ENCODE data around the gene NEDD8.

NEDD8 gene

DNA sequence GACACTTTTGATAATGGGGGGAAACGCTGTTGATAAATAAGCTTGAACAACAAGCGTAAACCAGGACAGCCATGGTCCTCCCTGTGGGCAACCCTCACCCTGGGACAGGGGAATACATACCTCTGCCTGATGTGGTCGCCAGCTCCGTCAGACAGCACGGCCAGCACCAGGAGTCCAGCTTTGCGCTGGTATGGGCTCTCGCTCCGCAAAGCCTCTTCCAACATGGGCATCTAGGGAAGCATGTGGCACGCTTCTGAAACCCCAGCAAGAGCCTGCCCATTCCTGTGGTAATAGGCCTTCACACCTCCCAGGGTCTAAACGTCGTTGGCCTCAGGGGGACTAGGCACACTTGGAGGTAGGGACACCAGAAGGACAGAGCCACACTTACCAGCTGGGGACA, 46.4 kb downstream of the NEDD8 start:
- Histone ChIP-seq H3K9me3 (ENCODE audit: insufficient read depth, low read length, severe bottlenecking) (no peaks in the 10 kb centered on the region), H3K36me3 (ENCODE audit: insufficient read depth, low read length) (peaks cover 69% of the 10 kb centered on the region), H3K9ac (ENCODE audit: low read depth, low read length) (no peak overlapping the region), H3K4me2 (ENCODE audit: insufficient read depth, low read length) (no peak overlapping the region), H3K79me2 (ENCODE audit: insufficient read depth, low read length) (peaks cover 18% of the 10 kb centered on the region), H3K27me3 (ENCODE audit: insufficient read depth, low read length, poor library complexity) (no peaks in the 10 kb centered on the region), H3K4me3 (ENCODE audit: low read depth in 1 of 2, low read length in 2 of 2) (no peak overlapping the region), H3K27ac (ENCODE audit: low read length) (no peak overlapping the region), H2AFZ (ENCODE audit: low read depth, low read length) (no peak overlapping the region), H4K20me1 (ENCODE audit: insufficient read depth, low read length) (peaks cover 14% of the 10 kb centered on the region; the same call in 1 of the 2 replicates), H3K4me1 (ENCODE audit: insufficient read depth, low read length) (peaks cover 39% of the 10 kb centered on the region)
- ATAC-seq (ENCODE audit: insufficient read depth, low read depth): no peak
- DNase-seq: no peak
- no peak for TF ChIP-seq EZH2 (IDR thresholded peaks at IDR 0.05; ENCODE audit: borderline replicate concordance, low read depth, low read length, severe bottlenecking)
- TF ChIP-seq, protein P1, sequence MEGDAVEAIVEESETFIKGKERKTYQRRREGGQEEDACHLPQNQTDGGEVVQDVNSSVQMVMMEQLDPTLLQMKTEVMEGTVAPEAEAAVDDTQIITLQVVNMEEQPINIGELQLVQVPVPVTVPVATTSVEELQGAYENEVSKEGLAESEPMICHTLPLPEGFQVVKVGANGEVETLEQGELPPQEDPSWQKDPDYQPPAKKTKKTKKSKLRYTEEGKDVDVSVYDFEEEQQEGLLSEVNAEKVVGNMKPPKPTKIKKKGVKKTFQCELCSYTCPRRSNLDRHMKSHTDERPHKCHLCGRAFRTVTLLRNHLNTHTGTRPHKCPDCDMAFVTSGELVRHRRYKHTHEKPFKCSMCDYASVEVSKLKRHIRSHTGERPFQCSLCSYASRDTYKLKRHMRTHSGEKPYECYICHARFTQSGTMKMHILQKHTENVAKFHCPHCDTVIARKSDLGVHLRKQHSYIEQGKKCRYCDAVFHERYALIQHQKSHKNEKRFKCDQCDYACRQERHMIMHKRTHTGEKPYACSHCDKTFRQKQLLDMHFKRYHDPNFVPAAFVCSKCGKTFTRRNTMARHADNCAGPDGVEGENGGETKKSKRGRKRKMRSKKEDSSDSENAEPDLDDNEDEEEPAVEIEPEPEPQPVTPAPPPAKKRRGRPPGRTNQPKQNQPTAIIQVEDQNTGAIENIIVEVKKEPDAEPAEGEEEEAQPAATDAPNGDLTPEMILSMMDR (IDR thresholded peaks at IDR 0.05; ENCODE audit: borderline replicate concordance, extremely low read depth, low read length, poor library complexity, severe bottlenecking): no peak

DNA sequence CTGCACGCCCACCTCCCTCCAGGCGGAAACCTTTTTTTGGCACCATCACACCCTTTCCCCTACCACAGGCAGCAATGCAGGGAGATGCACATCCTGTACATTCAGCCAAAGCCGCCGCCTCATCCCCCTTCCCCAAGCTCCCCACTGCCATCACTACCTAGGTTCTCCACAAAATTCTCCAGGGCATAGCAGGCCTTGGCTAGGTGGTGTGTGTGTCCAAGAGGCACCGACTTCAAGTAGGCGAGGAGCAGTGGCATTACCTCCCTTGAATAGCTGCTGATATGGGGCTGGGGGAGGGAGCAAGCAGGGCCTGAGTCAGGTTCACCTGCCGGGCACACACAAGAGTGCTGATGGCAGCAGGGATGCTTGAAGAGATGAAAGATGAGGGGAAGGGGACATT, 47.1 kb downstream of the NEDD8 start:
- peaks cover 74% of the 10 kb centered on the region for H3K36me3 ChIP-seq (ENCODE audit: insufficient read depth, low read length)
- no peak for DNase-seq

DNA sequence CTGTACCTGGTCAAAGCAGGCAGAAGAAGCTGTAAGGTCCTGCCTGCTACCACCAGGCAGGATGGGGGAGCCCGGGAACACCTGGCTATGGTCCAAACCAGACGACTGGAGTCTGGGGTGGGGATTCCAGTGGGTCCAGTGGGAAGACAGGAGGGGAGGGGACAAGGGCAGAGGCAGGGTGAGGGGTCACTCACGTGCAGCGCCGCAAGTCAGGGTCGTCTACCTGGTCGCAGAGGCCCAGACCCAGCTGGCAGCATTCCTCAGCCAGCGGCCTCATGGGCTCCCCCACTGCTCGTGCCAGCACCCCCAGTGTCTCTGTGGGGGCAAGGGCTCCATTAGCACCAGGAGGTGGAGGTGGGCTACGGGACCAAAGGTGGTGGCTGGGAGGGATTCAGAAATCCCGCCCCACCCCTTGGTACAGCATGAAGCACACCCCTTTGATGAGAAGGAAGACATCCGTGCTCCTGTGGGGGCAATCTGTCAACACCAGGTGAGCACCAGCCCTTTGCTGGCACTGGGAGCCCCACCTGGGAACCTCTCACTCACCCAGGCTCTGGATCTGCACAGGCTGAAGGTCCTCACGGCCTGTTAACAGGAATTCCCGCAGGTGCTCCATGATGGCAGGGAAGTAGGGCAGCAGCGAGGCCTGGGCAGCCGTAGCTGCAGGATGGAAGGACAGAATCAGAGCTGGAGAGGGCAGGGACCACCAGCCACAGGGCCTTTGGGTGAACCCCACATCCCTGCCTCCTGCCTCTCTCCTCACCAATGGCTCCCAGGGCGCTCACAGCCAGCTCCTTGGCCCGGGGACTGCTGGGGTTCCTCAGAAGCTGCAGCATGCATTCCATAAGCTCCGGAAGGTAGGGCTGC, 47.8 kb downstream of the NEDD8 start:
- Histone ChIP-seq H3K27me3 (ENCODE audit: insufficient read depth, low read length, poor library complexity) (no peaks in the 10 kb centered on the region), H3K79me2 (ENCODE audit: insufficient read depth, low read length) (peaks cover 18% of the 10 kb centered on the region), H3K27ac (ENCODE audit: low read length) (no peak overlapping the region), H4K20me1 (ENCODE audit: insufficient read depth, low read length) (peaks cover 22% of the 10 kb centered on the region; the same call in 1 of the 2 replicates), H3K4me3 (ENCODE audit: low read depth in 1 of 2, low read length in 2 of 2) (no peak overlapping the region), H2AFZ (ENCODE audit: low read depth, low read length) (no peak overlapping the region), H3K9ac (ENCODE audit: low read depth, low read length) (no peak overlapping the region), H3K36me3 (ENCODE audit: insufficient read depth, low read length) (peaks cover 78% of the 10 kb centered on the region), H3K4me1 (ENCODE audit: insufficient read depth, low read length) (peaks cover 26% of the 10 kb centered on the region), H3K9me3 (ENCODE audit: insufficient read depth, low read length, severe bottlenecking) (no peaks in the 10 kb centered on the region), H3K4me2 (ENCODE audit: insufficient read depth, low read length) (no peak overlapping the region)
- no peak for ATAC-seq (ENCODE audit: insufficient read depth, low read depth)
- no peak for TF ChIP-seq EZH2 (IDR thresholded peaks at IDR 0.05; ENCODE audit: borderline replicate concordance, low read depth, low read length, severe bottlenecking)
- TF ChIP-seq, protein P1 (IDR thresholded peaks at IDR 0.05; ENCODE audit: borderline replicate concordance, extremely low read depth, low read length, poor library complexity, severe bottlenecking): no peak
- DNase-seq: no peak

More for the DNA sequence above, 47.1 kb downstream of the NEDD8 start:
- TF ChIP-seq EZH2 (IDR thresholded peaks at IDR 0.05; ENCODE audit: borderline replicate concordance, low read depth, low read length, severe bottlenecking): no peak
- TF ChIP-seq, protein P1 (IDR thresholded peaks at IDR 0.05; ENCODE audit: borderline replicate concordance, extremely low read depth, low read length, poor library complexity, severe bottlenecking): no peak
- H3K9me3 ChIP-seq (ENCODE audit: insufficient read depth, low read length, severe bottlenecking): no peaks in the 10 kb centered on the region
- H3K4me2 ChIP-seq (ENCODE audit: insufficient read depth, low read length): no peak overlapping the region
- H3K79me2 ChIP-seq (ENCODE audit: insufficient read depth, low read length): peaks cover 18% of the 10 kb centered on the region
- no peak for ATAC-seq (ENCODE audit: insufficient read depth, low read depth)
- no peaks in the 10 kb centered on the region for H3K27me3 ChIP-seq (ENCODE audit: insufficient read depth, low read length, poor library complexity)
- no peak overlapping the region for H3K4me3 ChIP-seq (ENCODE audit: low read depth in 1 of 2, low read length in 2 of 2)
- no peak overlapping the region for H3K27ac ChIP-seq (ENCODE audit: low read length)
- H3K9ac ChIP-seq (ENCODE audit: low read depth, low read length): no peak overlapping the region
- peaks cover 33% of the 10 kb centered on the region for H3K4me1 ChIP-seq (ENCODE audit: insufficient read depth, low read length)
- peaks cover 17% of the 10 kb centered on the region; the same call in 1 of the 2 replicates for H4K20me1 ChIP-seq (ENCODE audit: insufficient read depth, low read length)
- H2AFZ ChIP-seq (ENCODE audit: low read depth, low read length): no peak overlapping the region
